ENCODE measurements around the gene SLC39A3.

The SLC39A3 gene

DNA sequence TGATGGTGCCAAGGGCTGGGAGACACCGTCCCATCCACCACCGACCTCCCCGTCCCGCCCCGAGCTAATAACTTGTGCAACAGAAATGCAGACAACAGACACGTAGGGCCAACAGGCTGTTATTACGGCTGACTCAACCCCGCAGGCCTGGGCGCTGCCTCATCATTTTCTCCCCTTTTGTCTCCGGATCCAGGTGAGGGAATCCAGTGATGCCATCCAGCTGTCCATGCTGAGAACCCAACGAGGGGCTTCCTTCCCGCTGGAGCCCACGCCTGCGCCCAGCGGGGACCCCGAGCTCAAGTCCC, 12.2 kb downstream of the SLC39A3 start:
- no peaks in the 10 kb centered on the region for H3F3A ChIP-seq (ENCODE audit: control insufficient read depth, insufficient read depth)
- no peak overlapping the region for H3K4me3 ChIP-seq (ENCODE audit: low read length)
- H3K27ac ChIP-seq (ENCODE audit: low read depth, low read length), result no peak overlapping the region
- H3K4me2 ChIP-seq (ENCODE audit: low read length), result no peak overlapping the region
- no peaks in the 10 kb centered on the region for H3K79me2 ChIP-seq (ENCODE audit: control insufficient read depth, low read length)
- H3K9me2 ChIP-seq (replicated peaks; ENCODE audit: control insufficient read depth, low read length), result no peaks in the 10 kb centered on the region
- peaks cover 22% of the 10 kb centered on the region for H3K4me1 ChIP-seq (ENCODE audit: control insufficient read depth, low read length)
- no peak for TF ChIP-seq EZH2phosphoT487 (IDR thresholded peaks at IDR 0.05; ENCODE audit: borderline replicate concordance, low read length)
- TF ChIP-seq, protein P1, sequence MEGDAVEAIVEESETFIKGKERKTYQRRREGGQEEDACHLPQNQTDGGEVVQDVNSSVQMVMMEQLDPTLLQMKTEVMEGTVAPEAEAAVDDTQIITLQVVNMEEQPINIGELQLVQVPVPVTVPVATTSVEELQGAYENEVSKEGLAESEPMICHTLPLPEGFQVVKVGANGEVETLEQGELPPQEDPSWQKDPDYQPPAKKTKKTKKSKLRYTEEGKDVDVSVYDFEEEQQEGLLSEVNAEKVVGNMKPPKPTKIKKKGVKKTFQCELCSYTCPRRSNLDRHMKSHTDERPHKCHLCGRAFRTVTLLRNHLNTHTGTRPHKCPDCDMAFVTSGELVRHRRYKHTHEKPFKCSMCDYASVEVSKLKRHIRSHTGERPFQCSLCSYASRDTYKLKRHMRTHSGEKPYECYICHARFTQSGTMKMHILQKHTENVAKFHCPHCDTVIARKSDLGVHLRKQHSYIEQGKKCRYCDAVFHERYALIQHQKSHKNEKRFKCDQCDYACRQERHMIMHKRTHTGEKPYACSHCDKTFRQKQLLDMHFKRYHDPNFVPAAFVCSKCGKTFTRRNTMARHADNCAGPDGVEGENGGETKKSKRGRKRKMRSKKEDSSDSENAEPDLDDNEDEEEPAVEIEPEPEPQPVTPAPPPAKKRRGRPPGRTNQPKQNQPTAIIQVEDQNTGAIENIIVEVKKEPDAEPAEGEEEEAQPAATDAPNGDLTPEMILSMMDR (IDR thresholded peaks at IDR 0.05; ENCODE audit: low read depth, low read length, poor library complexity, severe bottlenecking), result no peak
- no peaks in the 10 kb centered on the region for H3K9me3 ChIP-seq (ENCODE audit: control insufficient read depth, insufficient read depth, low read length)
- H3K36me3 ChIP-seq (ENCODE audit: control insufficient read depth, low read length), result peaks cover 9% of the 10 kb centered on the region
- peaks cover 4% of the 10 kb centered on the region; the same call in 1 of the 2 replicates for H4K20me1 ChIP-seq (ENCODE audit: control insufficient read depth, insufficient read depth, low read depth, low read length)
- H3K27me3 ChIP-seq (ENCODE audit: control insufficient read depth, low read length), result peaks cover 15% of the 10 kb centered on the region

- no peak overlapping the region for H3K4me3 ChIP-seq (ENCODE audit: low read length)
- no peak overlapping the region for H3K27ac ChIP-seq (ENCODE audit: low read depth, low read length)
- H3F3A ChIP-seq (ENCODE audit: control insufficient read depth, insufficient read depth), result no peaks in the 10 kb centered on the region
- H3K9me2 ChIP-seq (replicated peaks; ENCODE audit: control insufficient read depth, low read length), result no peaks in the 10 kb centered on the region
- no peaks in the 10 kb centered on the region for H3K9me3 ChIP-seq (ENCODE audit: control insufficient read depth, insufficient read depth, low read length)
- H3K79me2 ChIP-seq (ENCODE audit: control insufficient read depth, low read length), result no peaks in the 10 kb centered on the region
- TF ChIP-seq, protein P1 (IDR thresholded peaks at IDR 0.05; ENCODE audit: low read depth, low read length, poor library complexity, severe bottlenecking), result no peak
- TF ChIP-seq EZH2phosphoT487 (IDR thresholded peaks at IDR 0.05; ENCODE audit: borderline replicate concordance, low read length), result no peak
- peaks cover 24% of the 10 kb centered on the region for H3K4me1 ChIP-seq (ENCODE audit: control insufficient read depth, low read length)
- H4K20me1 ChIP-seq (ENCODE audit: control insufficient read depth, insufficient read depth, low read depth, low read length), result peaks cover 4% of the 10 kb centered on the region; the same call in 1 of the 2 replicates
- H3K36me3 ChIP-seq (ENCODE audit: control insufficient read depth, low read length), result peaks cover 4% of the 10 kb centered on the region
- H3K27me3 ChIP-seq (ENCODE audit: control insufficient read depth, low read length), result peaks cover 20% of the 10 kb centered on the region
- H3K4me2 ChIP-seq (ENCODE audit: low read length), result no peak overlapping the region
These were observed 12.7 kb downstream of the SLC39A3 start for GRCh38 chr19:2726904-2727639.

DNA sequence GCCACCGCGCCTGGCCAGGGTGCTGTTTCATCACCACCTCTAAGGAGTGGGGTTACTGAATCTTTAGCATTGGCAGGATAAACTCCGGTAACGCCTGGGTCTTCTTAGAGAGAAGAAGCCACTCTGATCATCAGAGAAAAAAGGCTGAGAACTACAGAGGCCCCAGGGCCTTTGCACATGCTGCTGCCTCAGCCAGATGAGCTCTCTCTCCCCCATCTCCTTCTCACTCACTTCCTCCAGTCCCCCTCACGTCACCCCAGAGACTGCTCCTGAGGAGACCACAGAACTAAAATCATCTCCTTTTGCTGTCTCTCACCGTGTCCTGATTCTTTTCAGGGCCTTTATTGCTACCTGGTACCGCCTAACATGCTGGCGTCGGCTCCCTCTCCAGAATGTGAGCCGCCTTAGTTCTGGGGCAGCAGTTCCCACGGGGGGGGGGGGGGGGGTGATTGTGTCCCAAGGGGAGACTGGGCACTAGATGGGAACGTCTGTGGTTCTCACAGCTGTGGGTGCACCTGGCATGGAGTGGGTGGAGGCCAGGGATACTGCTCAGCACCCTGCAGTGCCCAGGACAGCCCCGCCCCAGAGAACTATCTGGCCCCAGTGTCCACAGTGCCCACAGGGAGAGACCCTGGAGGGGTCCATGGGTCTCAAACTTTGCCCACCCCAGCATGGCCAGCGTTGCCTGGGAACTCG, 13.5 kb downstream of the SLC39A3 start:
- Histone ChIP-seq H3K4me2 (ENCODE audit: low read length) (no peak overlapping the region), H3F3A (ENCODE audit: control insufficient read depth, insufficient read depth) (no peaks in the 10 kb centered on the region), H3K79me2 (ENCODE audit: control insufficient read depth, low read length) (no peaks in the 10 kb centered on the region), H4K20me1 (ENCODE audit: control insufficient read depth, insufficient read depth, low read depth, low read length) (peaks cover 4% of the 10 kb centered on the region; the same call in 1 of the 2 replicates), H3K27me3 (ENCODE audit: control insufficient read depth, low read length) (peaks cover 26% of the 10 kb centered on the region), H3K27ac (ENCODE audit: low read depth, low read length) (no peak overlapping the region), H3K4me1 (ENCODE audit: control insufficient read depth, low read length) (peaks cover 30% of the 10 kb centered on the region), H3K9me3 (ENCODE audit: control insufficient read depth, insufficient read depth, low read length) (no peaks in the 10 kb centered on the region), H3K4me3 (ENCODE audit: low read length) (no peak overlapping the region), H3K36me3 (ENCODE audit: control insufficient read depth, low read length) (no peaks in the 10 kb centered on the region; the same call in 1 of the 2 replicates), H3K9me2 (replicated peaks; ENCODE audit: control insufficient read depth, low read length) (no peaks in the 10 kb centered on the region)
- no peak for TF ChIP-seq EZH2phosphoT487 (IDR thresholded peaks at IDR 0.05; ENCODE audit: borderline replicate concordance, low read length)
- TF ChIP-seq, protein P1 (IDR thresholded peaks at IDR 0.05; ENCODE audit: low read depth, low read length, poor library complexity, severe bottlenecking), result no peak

Measured in DOHH2 (cell line).